NCI-H774 (cell line): Measurements from ENCODE around the gene NATD1.

Source experiments
- DNase-seq: peaks from one replicate; lab custom pipeline; 2025; lab: John Stamatoyannopoulos, UW

The NATD1 gene

GRCh38 chr17:21289902-21290571, 36.8 kb upstream of the NATD1 start:
- no peak for DNase-seq

- no peak for DNase-seq
Measured at GRCh38 chr17:21289175-21289901, 36.1 kb upstream of the NATD1 start.

GRCh38 chr17:21288571-21289017, 35.4 kb upstream of the NATD1 start:
- DNase-seq = no peak

GRCh38 chr17:21287703-21288449, 34.7 kb upstream of the NATD1 start:
- DNase-seq = no peak

GRCh38 chr17:21286909-21287702, 33.9 kb upstream of the NATD1 start:
- DNase-seq = no peak

GRCh38 chr17:21286066-21286770, 33.0 kb upstream of the NATD1 start:
- no peak for DNase-seq

- no peak for DNase-seq
Measured at GRCh38 chr17:21285164-21286065, 32.2 kb upstream of the NATD1 start.

- no peak for DNase-seq
Measured at GRCh38 chr17:21284319-21285163, 31.3 kb upstream of the NATD1 start, which contains the start of gene MAP2K3. MAP2K3 (plus strand) TSS chr17:21284711; CDS start chr17:21284921, 210 bp downstream.

GRCh38 chr17:21283482-21284318, 30.5 kb upstream of the NATD1 start:
- no peak for DNase-seq

GRCh38 chr17:21282850-21283249, 29.6 kb upstream of the NATD1 start:
- DNase-seq = no peak

- no peak for DNase-seq
Measured at GRCh38 chr17:21282231-21282630, 29.0 kb upstream of the NATD1 start.

GRCh38 chr17:21280081-21280518, 26.9 kb upstream of the NATD1 start:
- no peak for DNase-seq

- no peak for DNase-seq
Measured at GRCh38 chr17:21279582-21279981, 26.4 kb upstream of the NATD1 start.

- DNase-seq = no peak
Measured at GRCh38 chr17:21279198-21279535, 26.0 kb upstream of the NATD1 start.

GRCh38 chr17:21278450-21279197, 25.4 kb upstream of the NATD1 start:
- no peak for DNase-seq

GRCh38 chr17:21277332-21277731, 24.1 kb upstream of the NATD1 start:
- no peak for DNase-seq

- DNase-seq = no peak
Measured at GRCh38 chr17:21276264-21276588, 23.0 kb upstream of the NATD1 start.
